HG03064 (cell line): ENCODE results near the gene PCGF3.
"Not testable (repeated sequence)": the region's sequence is repeated elsewhere in the genome, so short reads cannot be mapped to it uniquely, and the experiment has no call there.

Source experiments
- ATAC-seq: cut with Tn5 transposase; IDR thresholded peaks from one replicate; pipeline ENCODE4 v1.9.1; 2021; ENCODE audit warnings: low read depth; ENCODE audit not compliant: unreplicated experiment

Gene PCGF3

DNA sequence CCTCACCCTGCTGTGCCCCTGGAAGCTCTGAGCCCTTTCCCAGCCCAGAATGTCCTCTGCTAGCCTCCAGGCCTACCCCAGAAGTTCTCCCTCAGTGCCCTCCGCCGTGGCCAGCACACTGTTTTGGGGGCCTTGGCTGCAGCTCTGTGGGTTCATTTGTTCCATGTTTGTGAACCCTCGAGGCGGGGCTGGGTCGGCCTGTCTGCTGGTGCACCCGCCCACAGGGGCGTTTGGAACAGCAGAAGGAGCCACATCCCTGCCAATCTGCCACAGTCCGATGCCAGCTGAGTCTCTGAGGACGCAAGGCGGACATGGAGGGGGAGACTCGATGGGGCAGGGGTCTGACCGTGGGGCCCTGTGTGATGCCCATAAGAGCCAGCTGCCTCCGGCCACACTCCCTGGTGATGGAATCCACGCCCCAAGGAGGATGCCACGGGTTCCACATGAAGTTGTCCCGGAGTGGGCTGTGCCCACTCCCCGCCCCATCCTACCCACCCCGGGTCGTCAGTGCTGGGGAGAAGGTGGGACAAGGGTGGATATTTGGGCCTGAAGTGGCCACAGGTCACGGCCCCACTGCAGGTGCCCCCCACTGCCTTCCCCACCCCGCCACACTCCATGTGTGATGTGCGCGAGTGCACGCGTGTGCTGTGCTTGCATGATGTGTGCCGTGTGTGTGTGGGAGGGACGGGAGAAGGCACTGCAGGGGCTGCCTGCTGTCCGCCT lies 38.6 kb upstream of the PCGF3 start:
- no peak for ATAC-seq

DNA sequence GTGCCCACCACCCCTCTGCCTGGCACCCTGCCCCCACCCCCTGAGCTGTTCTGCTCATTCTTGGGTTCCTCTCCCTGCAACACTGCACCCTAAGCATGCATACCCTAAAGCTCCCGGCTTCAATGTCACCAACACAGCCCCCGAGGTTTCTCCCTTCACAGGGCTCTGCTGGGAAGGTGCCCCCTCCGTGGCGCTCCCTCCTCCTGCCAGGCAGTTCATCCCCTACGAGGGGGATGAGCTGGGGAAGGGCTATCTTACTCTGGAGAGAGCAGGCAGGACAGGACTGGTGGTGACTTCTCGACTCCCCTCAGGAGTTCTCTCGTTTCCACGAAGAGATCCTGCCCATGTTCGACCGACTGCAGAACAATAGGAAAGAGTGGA lies 38.1 kb upstream of the PCGF3 start:
- no peak for ATAC-seq

DNA sequence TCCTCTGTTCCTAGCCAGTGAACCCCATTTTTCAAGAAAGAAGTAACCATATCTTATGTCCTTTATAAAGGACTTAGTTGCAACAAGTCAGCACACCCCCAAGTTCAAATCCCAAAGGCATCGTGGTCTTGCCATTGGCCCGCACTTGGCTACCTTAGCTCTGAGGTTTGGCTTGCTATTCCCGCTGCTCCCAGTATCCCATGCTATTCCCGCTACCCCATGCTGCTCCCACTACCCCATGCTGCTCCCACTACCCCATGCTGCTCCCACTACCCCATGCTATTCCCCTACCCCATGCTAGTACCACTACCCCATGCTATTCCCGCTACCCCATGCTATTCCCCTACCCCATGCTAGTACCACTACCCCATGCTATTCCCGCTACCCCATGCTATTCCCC lies 37.4 kb upstream of the PCGF3 start:
- not testable (repeated sequence) for ATAC-seq

DNA sequence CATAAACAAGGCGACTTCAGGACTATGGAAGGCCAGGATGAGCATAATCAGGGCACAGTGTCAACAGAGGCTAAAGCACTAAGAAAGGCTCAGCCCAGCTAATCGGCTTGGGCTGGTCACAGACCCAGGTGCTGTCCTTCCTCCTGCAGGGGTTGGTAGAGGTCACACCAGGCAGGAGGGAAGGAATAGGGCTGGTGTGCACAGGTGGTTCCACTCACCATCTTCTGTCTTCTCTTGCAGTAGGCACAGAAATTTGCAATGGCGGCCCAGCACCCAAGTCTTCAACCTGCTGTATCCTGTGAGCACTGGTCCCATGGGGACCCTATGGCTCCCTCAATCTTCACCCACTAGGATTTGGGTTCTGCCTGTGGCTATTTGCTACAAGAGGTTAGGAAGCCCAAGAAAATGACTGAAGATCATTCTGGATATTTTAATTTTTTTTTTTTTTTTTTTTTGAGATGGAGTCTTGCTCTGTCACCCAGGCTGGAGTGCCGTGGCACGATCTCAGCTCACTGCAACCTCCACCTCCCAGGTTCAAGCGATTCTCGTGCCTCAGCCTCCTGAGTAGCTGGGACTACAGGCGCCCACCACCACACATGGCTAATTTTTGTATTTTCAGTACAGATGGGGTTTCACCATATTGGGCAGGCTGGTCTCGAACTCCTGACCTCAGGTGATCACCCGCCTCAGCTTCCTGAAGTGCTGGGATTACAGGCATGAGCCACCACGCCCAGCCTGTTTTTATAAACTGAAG lies 35.6 kb upstream of the PCGF3 start:
- ATAC-seq, result not testable (repeated sequence)

DNA sequence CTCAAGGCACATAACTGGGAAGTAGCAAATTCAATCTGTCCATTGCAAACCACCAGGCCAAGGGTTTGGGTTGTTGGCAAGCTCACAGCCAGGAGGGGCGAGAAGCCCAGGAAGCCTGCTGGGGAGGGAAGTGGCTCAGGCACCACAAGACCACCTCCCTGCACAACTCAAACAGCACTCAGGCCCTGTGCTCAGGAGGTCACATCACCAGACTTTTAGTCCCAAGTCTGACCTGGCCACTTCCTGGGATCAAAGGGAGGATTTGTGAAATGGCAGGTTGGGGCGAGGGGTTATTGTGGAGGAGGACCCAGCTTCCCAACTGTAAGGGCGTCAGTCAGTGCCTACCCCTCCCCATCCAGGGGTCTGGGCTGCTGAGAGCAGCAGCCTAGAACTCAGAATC lies 33.9 kb upstream of the PCGF3 start:
- no peak for ATAC-seq

DNA sequence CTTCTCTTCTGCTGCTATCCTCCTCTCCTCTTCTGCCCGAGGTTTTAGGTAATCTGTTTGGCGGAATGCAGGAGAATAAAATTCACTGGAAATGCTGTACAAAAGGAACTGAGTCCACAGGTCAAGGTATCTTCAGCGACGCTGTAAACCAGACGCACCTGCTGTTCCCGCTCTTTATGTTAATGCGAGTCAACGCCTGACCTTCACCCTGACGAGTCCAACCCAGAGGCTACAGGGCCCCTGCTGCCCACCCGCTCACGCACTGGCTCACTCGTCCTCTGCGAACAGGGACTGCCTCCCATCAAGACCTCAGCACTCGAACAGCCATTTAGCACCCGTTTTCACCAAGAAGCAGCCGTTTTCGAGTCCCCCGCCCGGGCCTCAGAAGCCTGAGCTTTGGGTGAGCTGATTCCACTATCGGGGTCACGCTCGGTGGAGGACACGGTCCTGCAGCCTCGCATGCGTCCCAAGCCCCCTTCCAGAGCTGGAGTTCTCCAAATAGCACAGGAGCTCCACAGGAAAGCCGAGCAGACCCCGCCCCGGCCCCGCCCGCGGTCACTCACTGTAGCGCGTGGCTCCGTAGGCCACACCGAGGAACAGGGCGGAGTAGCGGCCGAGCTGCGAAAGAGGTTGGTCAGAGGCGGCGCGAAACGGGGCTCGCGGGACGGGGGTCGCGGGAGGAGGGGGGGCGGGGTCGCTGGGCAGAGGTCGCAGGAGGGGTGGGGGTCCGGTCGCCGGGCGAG lies 32.1 kb upstream of the PCGF3 start:
- no peak for ATAC-seq

DNA sequence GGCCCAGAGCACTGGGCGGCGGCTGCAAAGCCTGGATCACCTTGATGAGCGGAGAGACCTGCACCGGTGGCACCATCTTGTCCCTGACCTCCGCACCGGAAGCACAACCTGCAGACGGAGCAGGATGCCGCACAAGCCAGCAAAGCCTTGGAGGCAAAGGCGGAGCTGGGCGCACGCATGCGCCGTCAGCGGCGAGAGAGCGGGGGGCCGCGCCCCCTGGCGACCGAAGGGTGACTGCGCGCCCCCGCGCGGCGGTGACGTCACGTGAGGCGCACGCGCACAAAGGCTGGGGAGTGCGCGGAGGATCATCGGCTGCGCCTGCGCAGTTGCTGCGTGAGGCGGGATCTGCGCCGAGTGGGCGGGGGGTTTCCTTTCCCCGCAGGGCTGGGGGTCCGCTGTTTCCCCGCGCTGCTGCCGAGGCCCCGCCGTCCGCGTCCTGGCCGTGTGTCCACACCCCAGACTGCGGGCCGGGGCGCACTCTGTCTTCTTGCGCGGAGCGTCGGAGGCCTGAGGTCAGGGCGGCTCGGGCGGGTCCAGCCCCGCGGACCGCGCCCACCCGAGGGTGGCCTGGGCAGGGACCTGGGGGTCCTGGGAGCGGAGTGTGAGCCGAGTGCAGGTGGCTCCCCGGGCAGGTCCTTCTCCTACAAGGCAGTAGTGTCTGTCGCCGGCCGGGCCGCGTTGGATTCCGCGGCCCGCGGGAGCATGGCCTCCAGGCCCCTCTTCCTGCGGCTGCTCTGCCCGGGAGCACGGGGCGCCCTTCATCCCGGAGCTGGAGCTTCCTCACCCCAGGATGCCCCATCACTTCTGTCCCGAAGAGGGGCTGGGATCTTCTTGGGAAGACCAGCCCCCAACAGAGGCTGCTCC lies 31.2 kb upstream of the PCGF3 start, which contains the start of the genes ATP5ME and MYL5:
TSS of gene ATP5ME (minus strand) at position 105 of the 864 bp plus-strand sequence. CDS start at position 76, 29 bp downstream.
TSS of gene MYL5 (plus strand) at position 371 of the 864 bp plus-strand sequence. CDS start 3,485 bp downstream, outside the sequence.
- ATAC-seq, result peak; percentile 56

DNA sequence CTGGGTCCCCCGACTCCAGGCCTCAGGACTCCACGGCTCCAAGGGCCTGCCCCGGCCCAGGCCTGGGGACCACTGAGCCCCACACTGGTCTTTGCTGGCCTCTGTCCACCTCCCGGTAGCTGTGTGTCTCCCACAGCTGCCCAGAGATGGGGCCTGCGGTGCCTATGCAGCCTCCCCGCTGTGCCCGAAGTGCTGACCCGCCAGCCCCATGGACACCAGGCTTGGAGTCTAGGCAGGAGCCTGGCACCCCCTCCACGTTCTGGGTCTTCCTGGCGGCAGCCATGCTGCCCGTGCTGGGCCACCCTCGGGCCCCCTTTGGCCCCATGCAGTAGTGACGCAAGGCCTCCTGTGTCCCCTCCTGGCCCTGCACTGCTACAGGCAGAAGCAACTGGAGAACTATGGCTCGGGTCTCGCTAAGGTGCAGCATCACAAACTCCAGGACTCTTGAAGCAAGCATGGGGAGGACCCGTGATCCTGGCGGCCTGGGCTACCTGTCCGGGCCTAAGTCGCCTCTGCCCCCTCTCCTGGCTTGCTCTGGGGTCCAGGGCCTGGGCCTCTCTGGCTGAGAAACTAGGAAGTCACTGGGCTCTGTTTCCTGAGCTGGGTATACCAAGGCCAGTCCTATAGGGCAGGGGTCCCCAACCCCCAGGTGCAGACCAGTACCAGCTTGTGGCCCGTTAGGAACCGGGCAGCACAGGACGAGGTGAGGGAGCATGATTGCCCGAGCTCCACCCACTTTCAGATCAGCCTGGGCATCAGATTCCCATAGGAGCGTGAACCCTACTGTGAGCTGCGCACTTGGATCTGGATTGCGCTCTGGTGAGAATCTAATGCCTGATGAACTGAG lies 30.4 kb upstream of the PCGF3 start:
- ATAC-seq, result peak; percentile 3

DNA sequence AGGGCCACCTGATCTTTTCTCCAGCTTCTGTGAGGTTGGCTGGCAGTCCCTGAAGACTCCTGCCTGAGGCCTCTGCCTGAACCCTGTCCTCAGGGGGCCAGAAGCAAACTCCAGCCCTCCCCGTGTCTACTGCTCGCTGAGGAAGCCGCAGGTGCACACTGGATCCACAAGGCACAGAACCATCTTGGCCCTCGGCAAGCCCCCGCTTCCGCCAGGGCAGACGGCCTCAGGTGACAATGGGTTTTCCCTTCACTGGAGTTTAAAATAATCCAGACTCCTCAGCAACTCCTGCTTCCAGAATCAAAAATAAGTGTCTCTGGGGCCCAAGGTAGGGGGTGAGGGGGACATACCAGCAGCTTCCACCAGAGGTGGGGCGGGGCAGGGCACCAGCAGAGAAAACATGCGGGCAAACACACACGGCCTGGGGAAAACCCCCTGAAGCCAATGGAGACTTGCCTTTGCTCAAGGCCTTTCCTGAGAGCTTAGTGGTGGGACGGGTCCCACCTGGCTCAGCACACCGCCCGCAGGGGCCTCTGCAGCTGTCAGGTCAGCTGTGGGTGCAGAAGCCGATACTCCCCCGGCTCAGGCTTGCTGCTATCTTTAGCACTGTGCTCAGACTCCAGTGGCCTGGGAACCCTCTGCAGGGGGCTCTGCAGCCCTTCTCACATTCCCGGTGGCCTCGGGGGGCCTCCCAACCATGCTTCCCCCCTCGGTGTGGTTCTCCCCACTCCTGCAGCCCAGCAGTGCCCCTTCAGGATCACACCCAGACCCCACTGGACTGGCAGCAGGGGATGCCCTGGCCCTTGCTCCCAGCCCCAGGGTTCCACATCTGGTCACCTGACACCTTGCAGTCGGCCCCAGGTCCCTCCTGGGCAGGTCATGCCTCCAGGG lies 29.4 kb upstream of the PCGF3 start:
- no peak for ATAC-seq

DNA sequence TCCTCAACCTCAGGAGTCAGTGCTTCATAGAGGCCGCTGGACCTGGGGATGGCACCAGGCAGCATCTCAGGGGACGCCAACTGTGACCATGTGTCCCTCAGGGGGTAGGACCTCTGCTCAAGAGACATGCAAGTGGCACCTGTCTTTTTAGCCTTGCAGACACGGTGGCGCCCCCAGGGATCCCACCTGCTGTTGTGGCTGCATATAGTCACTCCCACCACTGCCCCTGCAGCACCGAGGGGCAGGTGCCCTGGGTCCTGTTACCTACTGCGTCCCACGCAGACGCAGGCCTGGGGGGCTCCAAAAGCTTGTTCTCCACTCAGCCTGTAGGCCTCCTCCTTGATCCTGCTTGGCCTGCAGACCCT lies 28.8 kb upstream of the PCGF3 start:
- ATAC-seq, result no peak

DNA sequence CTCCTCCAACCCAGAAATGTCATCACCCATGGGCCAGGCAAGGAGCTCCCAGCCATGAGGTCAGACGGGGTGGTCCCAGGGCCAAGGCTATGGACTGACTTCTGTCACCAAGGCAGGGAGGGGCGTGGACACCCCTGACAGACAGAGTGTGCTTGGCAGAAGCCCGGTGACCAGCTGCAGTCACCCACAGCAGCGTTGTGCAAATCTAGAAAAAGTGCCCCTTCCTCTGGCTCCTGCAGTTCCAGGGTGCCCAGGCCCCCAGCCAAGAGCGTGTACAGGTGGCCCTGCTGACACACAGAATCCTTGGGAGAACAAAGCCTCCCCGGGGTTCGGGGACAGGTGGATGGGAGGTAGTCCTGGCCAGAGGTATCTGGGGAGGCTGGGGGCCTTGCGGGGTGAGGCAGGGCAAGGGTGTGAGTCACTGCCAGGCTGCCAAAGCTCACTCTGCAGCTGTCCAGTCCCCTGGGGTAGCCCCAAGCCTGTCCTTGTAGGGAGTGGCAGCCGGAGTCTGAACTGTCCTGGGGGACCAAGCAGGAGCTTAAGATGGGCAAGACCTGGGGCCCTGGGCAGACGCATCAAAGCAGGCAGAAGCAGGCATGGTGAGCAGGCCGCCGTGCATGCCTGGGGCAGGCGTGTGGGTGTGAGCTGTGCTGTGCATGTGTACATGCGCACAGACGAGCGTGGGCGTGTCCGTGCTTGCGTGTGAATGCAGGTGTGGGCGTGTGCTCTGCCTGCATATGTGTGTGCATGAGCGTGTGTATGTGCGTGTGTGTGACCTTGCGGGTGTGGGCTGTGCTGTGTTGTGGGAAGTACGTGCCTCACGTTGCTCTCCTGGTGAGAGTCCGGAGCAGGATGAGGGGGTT lies 28.0 kb upstream of the PCGF3 start:
- ATAC-seq, result no peak

DNA sequence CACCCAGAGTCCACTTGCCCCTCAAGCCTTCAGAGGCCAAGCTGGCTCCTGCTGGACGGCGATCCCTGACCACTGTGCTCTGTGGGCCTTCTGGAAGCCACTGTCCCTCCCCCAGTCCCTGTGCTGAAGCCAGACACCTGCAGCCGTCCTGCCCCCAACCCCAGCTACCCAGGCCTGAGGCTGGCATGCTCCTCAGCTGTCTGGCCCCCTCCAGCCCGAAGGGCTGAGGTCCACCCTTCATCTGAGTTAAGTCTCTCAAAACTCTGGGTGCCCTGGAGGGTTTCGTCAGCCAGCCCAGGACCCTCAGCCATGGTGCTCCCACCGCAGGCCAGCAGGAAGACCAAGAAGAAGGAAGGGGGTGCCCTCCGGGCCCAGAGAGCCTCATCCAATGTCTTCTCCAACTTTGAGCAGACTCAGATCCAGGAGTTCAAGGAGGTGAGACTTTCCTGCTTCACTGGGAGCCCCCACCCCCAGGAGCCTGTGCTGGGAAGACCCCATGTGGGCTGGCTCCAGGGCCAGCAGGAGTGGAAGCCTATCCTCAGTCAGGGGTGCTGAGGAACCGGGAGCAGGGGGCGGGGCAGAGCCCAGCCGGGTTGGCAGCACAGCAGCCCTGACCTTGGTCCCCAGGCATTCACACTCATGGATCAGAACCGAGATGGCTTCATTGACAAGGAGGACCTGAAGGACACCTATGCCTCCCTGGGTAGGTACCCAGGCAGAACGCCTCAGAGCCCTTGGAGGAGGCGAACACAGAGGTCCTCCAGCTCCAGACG lies 27.1 kb upstream of the PCGF3 start:
- no peak for ATAC-seq

DNA sequence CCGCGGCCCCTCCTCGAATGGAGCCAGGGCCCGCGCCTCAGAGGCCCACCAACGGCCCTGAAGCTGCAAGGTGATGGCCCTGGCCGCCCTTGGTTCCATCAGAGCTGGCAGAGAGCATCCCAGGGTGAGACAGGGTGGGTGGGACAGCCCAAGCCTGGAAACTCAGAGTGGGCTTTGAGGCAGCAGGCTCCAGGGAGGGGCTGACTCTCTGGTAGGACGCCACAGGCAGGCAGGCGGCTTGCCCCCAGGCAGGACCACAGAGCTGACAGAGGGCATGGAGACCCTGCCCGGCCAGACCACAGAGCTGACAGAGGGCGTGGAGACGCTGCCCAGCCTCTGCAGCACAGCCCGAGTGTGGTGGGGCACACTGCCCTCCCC lies 26.5 kb upstream of the PCGF3 start:
- ATAC-seq, result no peak

DNA sequence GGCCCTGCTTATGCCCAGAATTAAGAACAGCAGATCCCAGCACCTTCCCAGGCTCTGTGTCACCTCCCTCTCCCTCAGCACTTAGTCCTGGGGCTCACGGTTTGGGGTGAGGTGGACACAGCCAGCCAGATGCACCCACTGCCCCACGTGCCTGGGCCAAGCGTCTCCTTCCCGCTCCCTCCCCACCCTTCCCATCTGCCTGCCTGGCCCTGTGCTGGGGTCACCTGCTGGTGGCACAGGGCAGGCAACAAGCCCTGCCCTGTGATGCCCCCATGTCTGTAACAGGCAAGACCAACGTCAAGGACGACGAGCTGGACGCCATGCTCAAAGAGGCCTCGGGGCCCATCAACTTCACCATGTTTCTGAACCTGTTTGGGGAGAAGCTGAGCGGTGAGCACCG lies 26.0 kb upstream of the PCGF3 start:
- ATAC-seq, result no peak

DNA sequence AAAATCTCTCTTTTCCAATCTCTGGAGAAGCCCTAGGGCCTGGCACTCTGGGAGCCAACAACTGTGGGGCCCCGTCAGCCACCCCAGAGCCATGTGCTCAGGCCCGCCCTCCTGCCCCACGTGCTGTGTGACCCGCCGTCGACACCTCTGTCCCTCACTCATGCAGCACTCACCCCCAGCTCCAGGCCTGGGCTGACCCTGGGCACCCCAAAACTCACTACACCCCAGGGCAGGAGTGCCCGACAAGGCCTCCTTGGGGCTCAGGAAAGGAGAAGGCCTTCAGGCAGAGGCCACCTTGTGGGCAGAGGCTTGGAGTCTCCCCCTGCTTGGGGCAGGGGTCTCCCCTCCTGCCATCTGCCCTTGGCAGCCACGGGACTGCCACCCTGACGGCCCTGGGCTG lies 25.5 kb upstream of the PCGF3 start:
- no peak for ATAC-seq

DNA sequence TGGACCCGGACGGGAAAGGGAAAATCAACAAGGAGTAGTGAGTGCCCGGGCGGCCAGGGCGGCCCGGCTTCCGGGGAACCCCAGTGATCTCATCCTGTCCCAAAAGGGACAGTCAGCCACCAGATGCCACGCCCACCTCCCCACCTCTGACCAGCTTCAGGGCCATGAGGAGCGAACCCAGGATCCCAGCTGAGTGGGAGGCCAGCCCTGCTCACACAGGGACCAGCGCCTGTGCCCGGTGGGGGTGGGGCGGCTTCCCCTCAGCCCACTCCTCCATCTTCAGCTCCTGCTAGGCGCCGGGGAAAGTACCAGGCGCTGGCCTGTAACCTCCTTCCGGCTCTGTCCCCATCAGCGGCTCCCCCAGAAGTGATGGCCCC lies 25.1 kb upstream of the PCGF3 start:
- ATAC-seq, result no peak
